ENCODE results near the gene BLOC1S3.
A peak's percentile ranks its signal among the peaks of the same experiment; 100 is the strongest.

The BLOC1S3 gene

GRCh38 chr19:45187421-45188100 is 9.0 kb downstream of the BLOC1S3 start:
- Histone ChIP-seq H3K4me3 (ENCODE audit: extremely low read depth, insufficient read depth, low read length, poor library complexity, severe bottlenecking) (no peak overlapping the region), H3K9me3 (ENCODE audit: control insufficient read depth, low read length) (no peaks in the 10 kb centered on the region), H3K4me1 (ENCODE audit: control insufficient read depth, insufficient read depth, low read length, poor library complexity, severe bottlenecking) (peaks cover 5% of the 10 kb centered on the region), H3K36me3 (ENCODE audit: control insufficient read depth, insufficient read depth, low read length) (no peaks in the 10 kb centered on the region), H3K27ac (ENCODE audit: low read depth, low read length, severe bottlenecking) (no peak overlapping the region)
- WGBS, 2 experiments (ENCODE audit: insufficient coverage in 2 of 2): 44 to 47% methylated on average over 8 to 9 of the region's 12 CpGs

- Histone ChIP-seq H3K4me1 (ENCODE audit: control insufficient read depth, insufficient read depth, low read length, poor library complexity, severe bottlenecking) (peaks cover 5% of the 10 kb centered on the region), H3K36me3 (ENCODE audit: control insufficient read depth, insufficient read depth, low read length) (no peaks in the 10 kb centered on the region), H3K27ac (ENCODE audit: low read depth, low read length, severe bottlenecking) (no peak overlapping the region), H3K9me3 (ENCODE audit: control insufficient read depth, low read length) (no peaks in the 10 kb centered on the region), H3K4me3 (ENCODE audit: extremely low read depth, insufficient read depth, low read length, poor library complexity, severe bottlenecking) (no peak overlapping the region)
- WGBS, 2 experiments (ENCODE audit: insufficient coverage in 2 of 2): 80% methylated on average over 1 of the region's 1 CpG; no CpG with 5 or more reads in 1 of the 2 experiments
Measured at GRCh38 chr19:45189971-45190370, 11.4 kb downstream of the BLOC1S3 start.

GRCh38 chr19:45191375-45191774 is 12.8 kb downstream of the BLOC1S3 start:
- Histone ChIP-seq H3K4me3 (ENCODE audit: extremely low read depth, insufficient read depth, low read length, poor library complexity, severe bottlenecking) (no peak overlapping the region), H3K27ac (ENCODE audit: low read depth, low read length, severe bottlenecking) (no peak overlapping the region), H3K9me3 (ENCODE audit: control insufficient read depth, low read length) (no peaks in the 10 kb centered on the region), H3K36me3 (ENCODE audit: control insufficient read depth, insufficient read depth, low read length) (no peaks in the 10 kb centered on the region), H3K4me1 (ENCODE audit: control insufficient read depth, insufficient read depth, low read length, poor library complexity, severe bottlenecking) (peaks cover 5% of the 10 kb centered on the region)
- WGBS, 2 experiments (ENCODE audit: insufficient coverage in 2 of 2): 80 to 90% methylated on average over 2 to 4 of the region's 4 CpGs

- 60 to 71% methylated on average over 5 to 6 of the region's 6 CpGs for WGBS, 2 experiments (ENCODE audit: insufficient coverage in 2 of 2)
Measured at GRCh38 chr19:45195764-45196163, 17.2 kb downstream of the BLOC1S3 start.

GRCh38 chr19:45200568-45200967 is 22.0 kb downstream of the BLOC1S3 start:
- Histone ChIP-seq H3K36me3 (ENCODE audit: control insufficient read depth, insufficient read depth, low read length) (no peaks in the 10 kb centered on the region), H3K9me3 (ENCODE audit: control insufficient read depth, low read length) (no peaks in the 10 kb centered on the region), H3K4me1 (ENCODE audit: control insufficient read depth, insufficient read depth, low read length, poor library complexity, severe bottlenecking) (no peaks in the 10 kb centered on the region), H3K27ac (ENCODE audit: low read depth, low read length, severe bottlenecking) (no peak overlapping the region), H3K4me3 (ENCODE audit: extremely low read depth, insufficient read depth, low read length, poor library complexity, severe bottlenecking) (no peak overlapping the region)
- WGBS, 2 experiments (ENCODE audit: insufficient coverage in 2 of 2): 57 to 62% methylated on average over 3 to 4 of the region's 4 CpGs

More at GRCh38 chr19:45195764-45196163, 17.2 kb downstream of the BLOC1S3 start:
- Histone ChIP-seq H3K4me1 (ENCODE audit: control insufficient read depth, insufficient read depth, low read length, poor library complexity, severe bottlenecking) (peaks cover 5% of the 10 kb centered on the region), H3K27ac (ENCODE audit: low read depth, low read length, severe bottlenecking) (no peak overlapping the region), H3K36me3 (ENCODE audit: control insufficient read depth, insufficient read depth, low read length) (no peaks in the 10 kb centered on the region), H3K4me3 (ENCODE audit: extremely low read depth, insufficient read depth, low read length, poor library complexity, severe bottlenecking) (no peak overlapping the region), H3K9me3 (ENCODE audit: control insufficient read depth, low read length) (no peaks in the 10 kb centered on the region)

GRCh38 chr19:45202637-45203036 is 24.1 kb downstream of the BLOC1S3 start:
- no peak overlapping the region for H3K4me3 ChIP-seq (ENCODE audit: extremely low read depth, insufficient read depth, low read length, poor library complexity, severe bottlenecking)
- no peak overlapping the region for H3K27ac ChIP-seq (ENCODE audit: low read depth, low read length, severe bottlenecking)
- H3K36me3 ChIP-seq (ENCODE audit: control insufficient read depth, insufficient read depth, low read length): no peaks in the 10 kb centered on the region
- no peaks in the 10 kb centered on the region for H3K4me1 ChIP-seq (ENCODE audit: control insufficient read depth, insufficient read depth, low read length, poor library complexity, severe bottlenecking)
- H3K9me3 ChIP-seq (ENCODE audit: control insufficient read depth, low read length): no peaks in the 10 kb centered on the region
- 87 to 94% methylated on average over 4 to 6 of the region's 6 CpGs for WGBS, 2 experiments (ENCODE audit: insufficient coverage in 2 of 2)

- no peak overlapping the region for H3K27ac ChIP-seq (ENCODE audit: low read depth, low read length, severe bottlenecking)
- no peaks in the 10 kb centered on the region for H3K4me1 ChIP-seq (ENCODE audit: control insufficient read depth, insufficient read depth, low read length, poor library complexity, severe bottlenecking)
- H3K4me3 ChIP-seq (ENCODE audit: extremely low read depth, insufficient read depth, low read length, poor library complexity, severe bottlenecking): no peak overlapping the region
- WGBS, 2 experiments (ENCODE audit: insufficient coverage in 2 of 2): 85 to 89% methylated on average over 5 to 7 of the region's 12 CpGs
- H3K36me3 ChIP-seq (ENCODE audit: control insufficient read depth, insufficient read depth, low read length): no peaks in the 10 kb centered on the region
- no peaks in the 10 kb centered on the region for H3K9me3 ChIP-seq (ENCODE audit: control insufficient read depth, low read length)
Measured at GRCh38 chr19:45205810-45206209, 27.2 kb downstream of the BLOC1S3 start.

- H3K27ac ChIP-seq (ENCODE audit: low read depth, low read length, severe bottlenecking): no peak overlapping the region
- H3K36me3 ChIP-seq (ENCODE audit: control insufficient read depth, insufficient read depth, low read length): no peaks in the 10 kb centered on the region
- no peaks in the 10 kb centered on the region for H3K9me3 ChIP-seq (ENCODE audit: control insufficient read depth, low read length)
- WGBS, 2 experiments (ENCODE audit: insufficient coverage in 2 of 2): 86% methylated on average over 1 of the region's 3 CpGs; no CpG with 5 or more reads in 1 of the 2 experiments
- no peak overlapping the region for H3K4me3 ChIP-seq (ENCODE audit: extremely low read depth, insufficient read depth, low read length, poor library complexity, severe bottlenecking)
- no peaks in the 10 kb centered on the region for H3K4me1 ChIP-seq (ENCODE audit: control insufficient read depth, insufficient read depth, low read length, poor library complexity, severe bottlenecking)
Measured at GRCh38 chr19:45206328-45206727, 27.7 kb downstream of the BLOC1S3 start.

GRCh38 chr19:45211751-45212381 is 33.3 kb downstream of the BLOC1S3 start:
- Histone ChIP-seq H3K36me3 (ENCODE audit: control insufficient read depth, insufficient read depth, low read length) (peaks cover 30% of the 10 kb centered on the region), H3K27ac (ENCODE audit: low read depth, low read length, severe bottlenecking) (peak overlapping the region; percentile 24), H3K4me3 (ENCODE audit: extremely low read depth, insufficient read depth, low read length, poor library complexity, severe bottlenecking) (no peak overlapping the region), H3K9me3 (ENCODE audit: control insufficient read depth, low read length) (no peaks in the 10 kb centered on the region), H3K4me1 (ENCODE audit: control insufficient read depth, insufficient read depth, low read length, poor library complexity, severe bottlenecking) (no peaks in the 10 kb centered on the region)
- 69 to 83% methylated on average over 8 to 10 of the region's 17 CpGs for WGBS, 2 experiments (ENCODE audit: insufficient coverage in 2 of 2)

GRCh38 chr19:45213031-45213430 is 34.4 kb downstream of the BLOC1S3 start:
- Histone ChIP-seq H3K4me3 (ENCODE audit: extremely low read depth, insufficient read depth, low read length, poor library complexity, severe bottlenecking) (no peak overlapping the region), H3K36me3 (ENCODE audit: control insufficient read depth, insufficient read depth, low read length) (peaks cover 36% of the 10 kb centered on the region), H3K4me1 (ENCODE audit: control insufficient read depth, insufficient read depth, low read length, poor library complexity, severe bottlenecking) (no peaks in the 10 kb centered on the region), H3K9me3 (ENCODE audit: control insufficient read depth, low read length) (no peaks in the 10 kb centered on the region), H3K27ac (ENCODE audit: low read depth, low read length, severe bottlenecking) (no peak overlapping the region)
- whole genome bisulfite sequencing, 2 experiments (ENCODE audit: insufficient coverage in 2 of 2): 88 to 89% methylated on average over 9 to 21 of the region's 23 CpGs
